PC-9 (cell line): ENCODE data around the gene FOXP2.

ENCODE experiments used
- CTCF ChIP-seq: fragments of 200-600 bp; sonication (generic); conservative IDR thresholded peaks from 2 replicates; pipeline ENCODE4 v1.6.1; 2017; ENCODE audit warnings: mixed run types, antibody characterized with exemption, mild to moderate bottlenecking, moderate library complexity
- EZH2 ChIP-seq: fragments of 200-600 bp; sonication (generic); IDR thresholded peaks from 2 replicates; pipeline ENCODE4 v1.8.0; 2017; ENCODE audit warnings: antibody characterized with exemption, low read depth

- no peak for TF ChIP-seq CTCF
- TF ChIP-seq EZH2, result no peak
Measured at GRCh38 chr7:114392686-114393085, 21.9 kb upstream of the FOXP2 start.
